ENCODE measurements around the gene PYCR2.
"Not testable (repeated sequence)": the region's sequence is repeated elsewhere in the genome, so short reads cannot be mapped to it uniquely, and the experiment has no call there.

GRCh38 chr1:225936086-225936485 lies 12.0 kb upstream of the PYCR2 start:
- not testable (repeated sequence) for TF ChIP-seq CTCF (IDR thresholded peaks at IDR 0.05; ENCODE audit: insufficient read depth, low read depth, low read length); EZH2 (IDR thresholded peaks at IDR 0.05; ENCODE audit: insufficient read depth, low read length)
